ENCODE measurements around the gene PHLDB1.
"Not testable (repeated sequence)": the region's sequence is repeated elsewhere in the genome, so short reads cannot be mapped to it uniquely, and the experiment has no call there.

PHLDB1 gene

GRCh38 chr11:118572061-118572980 lies 35.1 kb upstream of the PHLDB1 start, which contains the start of gene ARCN1:
Gene ARCN1 (plus strand): TSS chr11:118572409. CDS start chr11:118572548, 139 bp downstream.
- Histone ChIP-seq H2AFZ (ENCODE audit: low read length) (peak within 1 kb of the TSS; percentile 96), H3K9ac (ENCODE audit: low read length) (peak within 1 kb of the TSS; percentile 95), H3F3A (ENCODE audit: insufficient read depth, low read length) (no peaks in the 10 kb centered on the region), H3K79me2 (ENCODE audit: insufficient read depth, low read length) (peaks cover 51% of the 10 kb centered on the region), H3K4me2 (ENCODE audit: low read length) (peak within 1 kb of the TSS; percentile 87), H3K36me3 (ENCODE audit: insufficient read depth, low read length) (peaks cover 6% of the 10 kb centered on the region; the same call in 1 of the 2 replicates), H3K4me1 (ENCODE audit: insufficient read depth, low read length, severe bottlenecking) (peaks cover 26% of the 10 kb centered on the region), H3K27me3 (ENCODE audit: insufficient read depth, low read length) (no peaks in the 10 kb centered on the region), H3K9me3 (ENCODE audit: low read length) (no peaks in the 10 kb centered on the region), H4K20me1 (ENCODE audit: insufficient read depth, low read length) (no peaks in the 10 kb centered on the region), H3K4me3 (ENCODE audit: low read depth, low read length, poor library complexity, severe bottlenecking) (peak within 1 kb of the TSS; percentile 95), H3K27ac (ENCODE audit: low read depth, low read length, poor library complexity, severe bottlenecking) (peak within 1 kb of the TSS; percentile 55), H3K9me2 (ENCODE audit: low read depth, low read length) (no peaks in the 10 kb centered on the region)
- TF ChIP-seq EZH2 (IDR thresholded peaks at IDR 0.05; ENCODE audit: borderline replicate concordance, low read length) (no peak), CTCF (IDR thresholded peaks at IDR 0.05; ENCODE audit: low read length) (no peak)

- Histone ChIP-seq H4K20me1 (ENCODE audit: insufficient read depth, low read length) (no peaks in the 10 kb centered on the region), H3K4me1 (ENCODE audit: insufficient read depth, low read length, severe bottlenecking) (peaks cover 26% of the 10 kb centered on the region), H3K9ac (ENCODE audit: low read length) (peak overlapping the region; percentile 95), H2AFZ (ENCODE audit: low read length) (no peak overlapping the region), H3F3A (ENCODE audit: insufficient read depth, low read length) (no peaks in the 10 kb centered on the region), H3K79me2 (ENCODE audit: insufficient read depth, low read length) (peaks cover 58% of the 10 kb centered on the region), H3K9me3 (ENCODE audit: low read length) (no peaks in the 10 kb centered on the region), H3K36me3 (ENCODE audit: insufficient read depth, low read length) (peaks cover 6% of the 10 kb centered on the region; the same call in 1 of the 2 replicates), H3K9me2 (ENCODE audit: low read depth, low read length) (no peaks in the 10 kb centered on the region), H3K4me3 (ENCODE audit: low read depth, low read length, poor library complexity, severe bottlenecking) (peak overlapping the region; percentile 95), H3K4me2 (ENCODE audit: low read length) (peak overlapping the region; percentile 87), H3K27ac (ENCODE audit: low read depth, low read length, poor library complexity, severe bottlenecking) (peak overlapping the region; percentile 55), H3K27me3 (ENCODE audit: insufficient read depth, low read length) (no peaks in the 10 kb centered on the region)
- TF ChIP-seq CTCF (IDR thresholded peaks at IDR 0.05; ENCODE audit: low read length) (no peak), EZH2 (IDR thresholded peaks at IDR 0.05; ENCODE audit: borderline replicate concordance, low read length) (no peak)
Observed at GRCh38 chr11:118572981-118573550, 34.3 kb upstream of the PHLDB1 start.

- no peak overlapping the region for H3K27ac ChIP-seq (ENCODE audit: low read depth, low read length, poor library complexity, severe bottlenecking)
- no peaks in the 10 kb centered on the region for H3K27me3 ChIP-seq (ENCODE audit: insufficient read depth, low read length)
- H3K9me3 ChIP-seq (ENCODE audit: low read length), result no peaks in the 10 kb centered on the region
- TF ChIP-seq CTCF (IDR thresholded peaks at IDR 0.05; ENCODE audit: low read length), result no peak
- TF ChIP-seq EZH2 (IDR thresholded peaks at IDR 0.05; ENCODE audit: borderline replicate concordance, low read length), result no peak
- no peaks in the 10 kb centered on the region for H4K20me1 ChIP-seq (ENCODE audit: insufficient read depth, low read length)
- H3K4me3 ChIP-seq (ENCODE audit: low read depth, low read length, poor library complexity, severe bottlenecking), result no peak overlapping the region
- H3K4me1 ChIP-seq (ENCODE audit: insufficient read depth, low read length, severe bottlenecking), result peaks cover 26% of the 10 kb centered on the region
- H2AFZ ChIP-seq (ENCODE audit: low read length), result no peak overlapping the region
- H3K9me2 ChIP-seq (ENCODE audit: low read depth, low read length), result no peaks in the 10 kb centered on the region
- peak overlapping the region; percentile 87; the same call in 1 of the 2 replicates for H3K4me2 ChIP-seq (ENCODE audit: low read length)
- no peaks in the 10 kb centered on the region for H3F3A ChIP-seq (ENCODE audit: insufficient read depth, low read length)
- H3K36me3 ChIP-seq (ENCODE audit: insufficient read depth, low read length), result peaks cover 6% of the 10 kb centered on the region; the same call in 1 of the 2 replicates
- no peak overlapping the region for H3K9ac ChIP-seq (ENCODE audit: low read length)
- H3K79me2 ChIP-seq (ENCODE audit: insufficient read depth, low read length), result peaks cover 70% of the 10 kb centered on the region
Observed at GRCh38 chr11:118574636-118575035, 32.8 kb upstream of the PHLDB1 start.

- H2AFZ ChIP-seq (ENCODE audit: low read length); H3K4me3 ChIP-seq (ENCODE audit: low read depth, low read length, poor library complexity, severe bottlenecking); H3K9me3 ChIP-seq (ENCODE audit: low read length); H3K27me3 ChIP-seq (ENCODE audit: insufficient read depth, low read length); H3K9me2 ChIP-seq (ENCODE audit: low read depth, low read length); H4K20me1 ChIP-seq (ENCODE audit: insufficient read depth, low read length); H3K9ac ChIP-seq (ENCODE audit: low read length); H3F3A ChIP-seq (ENCODE audit: insufficient read depth, low read length); H3K4me2 ChIP-seq (ENCODE audit: low read length); H3K27ac ChIP-seq (ENCODE audit: low read depth, low read length, poor library complexity, severe bottlenecking): not testable (repeated sequence)
- Histone ChIP-seq H3K4me1 (ENCODE audit: insufficient read depth, low read length, severe bottlenecking) (peaks cover 21% of the 10 kb centered on the region), H3K36me3 (ENCODE audit: insufficient read depth, low read length) (peaks cover 18% of the 10 kb centered on the region), H3K79me2 (ENCODE audit: insufficient read depth, low read length) (peaks cover 67% of the 10 kb centered on the region)
Observed at GRCh38 chr11:118577995-118578394, 29.4 kb upstream of the PHLDB1 start.

Measured in OCI-LY1 (cell line).